WTC11 (cell line): ENCODE results near the gene TEX101. TPM values are rescaled to one million over a fixed set of nuclear protein-coding genes. Genes with fewer than 3 reads are reported as not detected.
"Not testable (repeated sequence)": the region's sequence is repeated elsewhere in the genome, so short reads cannot be mapped to it uniquely, and the experiment has no call there.

Experiments
- ATAC-seq: fragments of 200-7000 bp; cut with Tn5 transposase; 2 replicates; pipeline ENCODE4 v1.10.0; 2021; ENCODE audit warnings: mild to moderate bottlenecking, moderate library complexity
- CTCF ChIA-PET: fragments of 300-600 bp; sonication (Branson Sonifier 250); formaldehyde crosslinking; loops from one replicate; lab custom pipeline; 2021; ENCODE audit warnings: antibody characterized with exemption; lab: Charles Lee
- POLR2A ChIA-PET: fragments of 350-600 bp; sonication (Branson Sonifier 250); formaldehyde crosslinking; loops from one replicate; lab custom pipeline; 2021; ENCODE audit warnings: antibody characterized with exemption; lab: Charles Lee
- DNase-seq: peaks from one replicate; pipeline ENCODE4 v3.0.0; 2021; ENCODE audit warnings: low spot score
- H3K27ac Mint-ChIP-seq: 2 replicates; pipeline ENCODE4 v1.8.0; 2021; ENCODE audit warnings: mixed read lengths
- H3K27me3 Mint-ChIP-seq: 2 replicates; pipeline ENCODE4 v1.8.0; 2021; ENCODE audit warnings: low read depth, mild to moderate bottlenecking, moderate library complexity, mixed read lengths
- H3K36me3 Mint-ChIP-seq: 2 replicates; pipeline ENCODE4 v1.8.0; 2021; ENCODE audit warnings: mixed read lengths
- H3K4me1 Mint-ChIP-seq: 2 replicates; pipeline ENCODE4 v1.8.0; 2022; ENCODE audit warnings: mixed read lengths
- H3K4me3 Mint-ChIP-seq: 2 replicates; pipeline ENCODE4 v1.8.0; 2021; ENCODE audit warnings: mild to moderate bottlenecking, moderate library complexity, mixed read lengths
- H3K9me3 Mint-ChIP-seq: 2 replicates; pipeline ENCODE4 v1.8.0; 2021; ENCODE audit warnings: mixed read lengths
- E2F4 ChIP-seq: sonication (generic); formaldehyde crosslinking; IDR thresholded peaks from 2 replicates; pipeline ENCODE4 v1.8.1; 2022; ENCODE audit warnings: low read depth, mild to moderate bottlenecking, moderate library complexity, missing genetic modification reagents, borderline replicate concordance
- E2F5 ChIP-seq: sonication (generic); formaldehyde crosslinking; IDR thresholded peaks from 2 replicates; pipeline ENCODE4 v1.8.1; 2022; ENCODE audit warnings: mild to moderate bottlenecking, moderate library complexity, missing genetic modification reagents
- ETV6 ChIP-seq: sonication (generic); formaldehyde crosslinking; IDR thresholded peaks from 2 replicates; pipeline ENCODE4 v1.8.1; 2022; ENCODE audit warnings: mild to moderate bottlenecking, missing genetic modification reagents
- FOXK1 ChIP-seq: sonication (generic); formaldehyde crosslinking; IDR thresholded peaks from 2 replicates; pipeline ENCODE4 v1.8.0; 2022; ENCODE audit warnings: mild to moderate bottlenecking, moderate library complexity, missing genetic modification reagents
- FOXP1 ChIP-seq: sonication (generic); formaldehyde crosslinking; IDR thresholded peaks from 2 replicates; pipeline ENCODE4 v1.8.0; 2022; ENCODE audit warnings: missing genetic modification reagents, mild to moderate bottlenecking, moderate library complexity, borderline replicate concordance
- JUN ChIP-seq: sonication (generic); formaldehyde crosslinking; IDR thresholded peaks from 2 replicates; pipeline ENCODE4 v1.8.0; 2023; ENCODE audit warnings: mild to moderate bottlenecking, missing genetic modification reagents
- MXD4 ChIP-seq: fragments of 250-450 bp; sonication (Bioruptor Pico); IDR thresholded peaks from 2 replicates; pipeline ENCODE4 v1.8.0; 2021; ENCODE audit warnings: mild to moderate bottlenecking, moderate library complexity, borderline replicate concordance
- PRDM15 ChIP-seq: sonication (generic); formaldehyde crosslinking; IDR thresholded peaks from 2 replicates; pipeline ENCODE4 v1.8.0; 2022; ENCODE audit warnings: missing genetic modification reagents
- SMAD4 ChIP-seq: sonication (generic); formaldehyde crosslinking; IDR thresholded peaks from 2 replicates; pipeline ENCODE4 v1.8.0; 2022; ENCODE audit warnings: mild to moderate bottlenecking, missing genetic modification reagents
- SOX15 ChIP-seq: fragments of 250-450 bp; sonication (Bioruptor Pico); IDR thresholded peaks from 2 replicates; pipeline ENCODE4 v1.9.0; 2021; ENCODE audit warnings: mild to moderate bottlenecking
- ZBTB21 ChIP-seq: sonication (generic); formaldehyde crosslinking; IDR thresholded peaks from 2 replicates; pipeline ENCODE4 v1.8.1; 2023; ENCODE audit warnings: mild to moderate bottlenecking, missing genetic modification reagents, borderline replicate concordance
- ZNF396 ChIP-seq: fragments of 250-450 bp; sonication (Bioruptor Pico); IDR thresholded peaks from 2 replicates; pipeline ENCODE4 v1.8.0; 2021; ENCODE audit warnings: mild to moderate bottlenecking, moderate library complexity, borderline replicate concordance
- ZNF512 ChIP-seq: sonication (generic); formaldehyde crosslinking; IDR thresholded peaks from 2 replicates; pipeline ENCODE4 v1.8.1; 2022; ENCODE audit warnings: missing genetic modification reagents, borderline replicate concordance
- ZNF671 ChIP-seq: fragments of 250-450 bp; sonication (Bioruptor Pico); IDR thresholded peaks from 2 replicates; pipeline ENCODE4 v1.8.0; 2021; ENCODE audit warnings: mild to moderate bottlenecking
- total RNA-seq: library from RNA; stranded (reverse); gene quantifications from 3 replicates; pipeline ENCODE4 v1.2.3, GENCODE V29; 2021

TEX101 gene
- total RNA-seq, 1 experiment from 2014 or later = not detected

- TF ChIP-seq ZNF512 (CRISPR knock-in tag) = no peak
- TF ChIP-seq E2F4 (CRISPR knock-in tag) = no peak
- TF ChIP-seq SOX15 (CRISPR knock-in tag) = no peak
- TF ChIP-seq ZNF671 = no peak
- TF ChIP-seq, all 79 proteins: peak for 0
Observed at GRCh38 chr19:43433358-43433673, 18.6 kb downstream of the TEX101 start (continued).

- Mint-ChIP-seq H3K9me3 (0 out of 2 replicates have a peak, but pooled peaks cover 3% of the 10 kb centered on the region), H3K27me3 (no peaks in the 10 kb centered on the region; the same call in 1 of the 2 replicates), H3K36me3 (no peaks in the 10 kb centered on the region), H3K4me1 (peaks cover 14% of the 10 kb centered on the region), H3K27ac (no peak overlapping the region), H3K4me3 (no peak overlapping the region)
- ChIA-PET CTCF (interaction anchor here (6.0 kb wide), 1 partner anchor 13 kb away, joined by 39 read pairs; no protein-coding TSS in a partner anchor), POLR2A (no interaction called here)
- TF ChIP-seq ZNF396 (CRISPR knock-in tag) = no peak
- TF ChIP-seq FOXP1 (CRISPR knock-in tag) = no peak
- no peak for TF ChIP-seq JUN (CRISPR knock-in tag)
- TF ChIP-seq E2F5 (CRISPR knock-in tag) = no peak
- no peak for TF ChIP-seq ZBTB21
- TF ChIP-seq ETV6 (CRISPR knock-in tag) = no peak
- TF ChIP-seq SMAD4 = no peak
- TF ChIP-seq PRDM15 (CRISPR knock-in tag) = no peak
- no peak for TF ChIP-seq MXD4 (CRISPR knock-in tag)
- no peak for ATAC-seq
- no peak for DNase-seq
Observed at GRCh38 chr19:43433689-43434088, 19.0 kb downstream of the TEX101 start.

- Mint-ChIP-seq H3K4me3 (no peak overlapping the region), H3K36me3 (no peaks in the 10 kb centered on the region), H3K27me3 (no peaks in the 10 kb centered on the region; the same call in 1 of the 2 replicates), H3K9me3 (0 out of 2 replicates have a peak, but pooled peaks cover 3% of the 10 kb centered on the region), H3K27ac (no peak overlapping the region; the same call in 1 of the 2 replicates), H3K4me1 (peaks cover 6% of the 10 kb centered on the region)
- no peak for TF ChIP-seq FOXK1 (CRISPR knock-in tag)
- ChIA-PET CTCF (interaction anchor here (0.6 to 3.0 kb wide), 4 partner anchors 10 to 285 kb away, joined by 3 to 15 read pairs (median 11); no protein-coding TSS in a partner anchor), POLR2A (no interaction called here)
- DNase-seq (no peak), ATAC-seq (no peak)
Observed at GRCh38 chr19:43435775-43436174, 21.1 kb downstream of the TEX101 start.

- H3K9me3 Mint-ChIP-seq, H3K4me1 Mint-ChIP-seq, POLR2A ChIA-PET, DNase-seq, H3K4me3 Mint-ChIP-seq, H3K27ac Mint-ChIP-seq, H3K27me3 Mint-ChIP-seq, H3K36me3 Mint-ChIP-seq, ATAC-seq: not testable (repeated sequence)
- CTCF ChIA-PET = interaction anchor here (2.1 to 3.0 kb wide), 2 partner anchors 10 to 82 kb away, joined by 8 to 15 read pairs; no protein-coding TSS in a partner anchor
Observed at GRCh38 chr19:43437284-43437683, 22.6 kb downstream of the TEX101 start.
